Measurements from ENCODE around the gene ERCC6L2.

- TF ChIP-seq CTCF (IDR thresholded peaks at IDR 0.05 in 2 of 3, conservative IDR thresholded peaks at IDR 0.05 in 1 of 3; ENCODE audit: borderline replicate concordance in 1 of 3, insufficient read depth in 1 of 3, low read depth in 2 of 3, low read length in 2 of 3), result no peak
- TF ChIP-seq MAX (IDR thresholded peaks at IDR 0.05), result no peak
- TF ChIP-seq EZH2 (IDR thresholded peaks at IDR 0.05), result no peak
These were observed 26.0 kb downstream of the ERCC6L2 start for GRCh38 chr9:95901506-95901905.
